Adipocyte (in vitro differentiated cells): Measurements from ENCODE around the gene HINT2.

Experiments
- DNase-seq: peaks from one replicate; pipeline ENCODE4 v3.0.0-alpha.2; 2015; ENCODE audit warnings: low read depth
- H3K27me3 ChIP-seq: replicated peaks from 2 replicates; pipeline ENCODE4 v1.7.0; 2013; ENCODE audit warnings: mild to moderate bottlenecking, low read length, moderate library complexity; ENCODE audit not compliant: control insufficient read depth, insufficient read depth
- H3K36me3 ChIP-seq: 2 replicates; pipeline ENCODE4 v1.7.0; 2013; ENCODE audit warnings: low read length, mild to moderate bottlenecking, moderate library complexity; ENCODE audit not compliant: control insufficient read depth, insufficient read depth, severe bottlenecking
- H3K4me1 ChIP-seq: 2 replicates; pipeline ENCODE4 v1.7.0; 2013; ENCODE audit warnings: mild to moderate bottlenecking, low read length, moderate library complexity; ENCODE audit not compliant: control insufficient read depth, insufficient read depth
- H3K4me3 ChIP-seq: 2 replicates; pipeline ENCODE4 v1.7.0; 2013; ENCODE audit warnings: mild to moderate bottlenecking, low read length, moderate library complexity
- H3K9ac ChIP-seq: 2 replicates; pipeline ENCODE4 v1.7.0; 2013; ENCODE audit warnings: mild to moderate bottlenecking, low read length, moderate library complexity
- H3K9me3 ChIP-seq: 2 replicates; pipeline ENCODE4 v1.7.0; 2013; ENCODE audit warnings: mild to moderate bottlenecking, low read length, moderate library complexity; ENCODE audit not compliant: control insufficient read depth

Gene HINT2

DNA sequence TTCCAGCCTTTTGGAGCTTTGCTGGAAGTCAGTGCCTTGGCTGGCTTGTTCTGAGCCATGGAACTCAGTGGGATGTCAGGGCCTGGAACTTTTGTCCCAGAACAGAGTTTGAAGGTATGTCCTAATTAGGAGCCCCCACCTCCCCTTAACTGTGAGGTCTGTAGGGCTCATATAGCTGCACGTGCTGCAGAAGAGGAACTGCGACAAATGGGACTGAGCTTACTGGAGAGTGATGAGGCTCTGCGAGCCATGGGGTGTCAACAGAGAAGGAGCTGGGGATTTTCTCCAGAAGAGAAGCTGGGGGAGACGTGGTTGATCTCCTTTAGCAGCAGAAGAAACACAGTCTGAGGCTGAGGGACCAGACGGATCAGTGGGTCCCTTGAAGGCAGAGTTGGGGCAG lies 25.1 kb upstream of the HINT2 start:
- Histone ChIP-seq H3K4me3 (no peak overlapping the region), H3K9me3 (no peaks in the 10 kb centered on the region), H3K4me1 (peaks cover 44% of the 10 kb centered on the region), H3K9ac (no peak overlapping the region), H3K36me3 (no peaks in the 10 kb centered on the region), H3K27me3 (no peaks in the 10 kb centered on the region)
- no peak for DNase-seq

DNA sequence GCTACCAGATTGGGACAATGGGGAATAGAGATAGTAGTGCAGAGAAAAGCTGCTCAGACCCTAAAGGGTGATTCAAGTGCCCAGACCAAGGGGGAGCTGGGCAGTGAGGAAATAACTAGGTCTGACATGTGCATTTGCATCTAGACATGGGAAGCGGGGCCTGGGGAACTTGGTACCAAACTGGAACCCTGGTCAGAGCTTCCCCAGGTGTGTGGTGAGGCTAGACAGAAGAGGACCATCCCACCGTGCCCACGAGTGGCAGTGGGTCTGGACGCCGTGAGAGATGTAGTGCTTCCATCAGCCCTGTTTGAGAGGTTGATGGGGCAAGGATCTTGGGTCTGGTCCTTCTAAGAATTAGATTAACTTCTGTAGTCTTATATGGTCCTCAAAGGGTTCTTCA lies 21.8 kb upstream of the HINT2 start:
- Histone ChIP-seq H3K9ac (no peak overlapping the region), H3K4me1 (peaks cover 23% of the 10 kb centered on the region), H3K27me3 (no peaks in the 10 kb centered on the region), H3K9me3 (no peaks in the 10 kb centered on the region), H3K4me3 (no peak overlapping the region), H3K36me3 (no peaks in the 10 kb centered on the region)
- no peak for DNase-seq

DNA sequence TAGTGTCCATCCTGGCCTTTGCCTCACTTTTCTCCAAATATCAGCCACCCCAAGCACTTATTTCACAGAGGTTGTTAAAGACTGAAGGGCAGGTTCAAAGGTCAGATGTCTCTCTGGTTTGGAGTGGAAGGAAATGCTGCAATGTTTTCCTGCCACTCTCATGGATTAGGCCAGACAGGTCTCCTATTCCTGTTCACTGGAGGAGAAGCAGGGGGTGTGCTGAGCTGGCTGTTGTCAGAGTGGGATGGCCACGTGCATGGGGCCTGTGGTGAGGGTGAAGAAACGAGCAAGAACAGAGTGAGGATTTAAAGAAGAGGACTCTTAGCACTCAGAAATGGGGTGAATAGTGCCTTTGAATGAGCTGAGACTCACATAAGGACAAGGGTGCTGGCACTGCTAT lies 20.9 kb upstream of the HINT2 start:
- no peaks in the 10 kb centered on the region for H3K36me3 ChIP-seq
- peaks cover 20% of the 10 kb centered on the region for H3K4me1 ChIP-seq
- DNase-seq, result no peak
- no peaks in the 10 kb centered on the region for H3K9me3 ChIP-seq
- H3K9ac ChIP-seq, result no peak overlapping the region
- H3K4me3 ChIP-seq, result no peak overlapping the region
- no peaks in the 10 kb centered on the region for H3K27me3 ChIP-seq

DNA sequence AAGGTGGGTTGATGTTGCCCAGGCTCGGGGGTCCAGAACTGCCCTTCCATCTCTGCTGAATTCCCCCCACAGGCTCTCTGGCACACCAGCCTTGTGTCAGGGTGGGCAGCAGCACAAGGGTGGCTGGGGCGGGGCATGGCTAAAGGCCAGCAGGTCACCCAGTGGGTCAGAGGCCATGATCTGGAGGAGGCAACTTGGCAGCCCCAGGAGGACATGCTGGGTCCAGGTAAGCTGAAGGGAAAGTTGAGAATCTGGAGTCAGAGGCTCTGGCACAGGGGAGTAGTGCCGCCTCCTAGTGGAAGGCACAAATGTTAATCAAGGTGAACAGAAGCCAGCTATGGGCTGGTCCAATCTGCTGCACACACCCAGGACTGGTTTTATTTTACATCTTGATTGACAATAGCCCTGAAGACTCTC lies 20.4 kb upstream of the HINT2 start:
- H3K4me1 ChIP-seq, result peaks cover 24% of the 10 kb centered on the region
- H3K27me3 ChIP-seq, result no peaks in the 10 kb centered on the region
- no peak overlapping the region for H3K9ac ChIP-seq
- no peak for DNase-seq
- no peaks in the 10 kb centered on the region for H3K36me3 ChIP-seq
- no peak overlapping the region for H3K4me3 ChIP-seq
- H3K9me3 ChIP-seq, result no peaks in the 10 kb centered on the region

DNA sequence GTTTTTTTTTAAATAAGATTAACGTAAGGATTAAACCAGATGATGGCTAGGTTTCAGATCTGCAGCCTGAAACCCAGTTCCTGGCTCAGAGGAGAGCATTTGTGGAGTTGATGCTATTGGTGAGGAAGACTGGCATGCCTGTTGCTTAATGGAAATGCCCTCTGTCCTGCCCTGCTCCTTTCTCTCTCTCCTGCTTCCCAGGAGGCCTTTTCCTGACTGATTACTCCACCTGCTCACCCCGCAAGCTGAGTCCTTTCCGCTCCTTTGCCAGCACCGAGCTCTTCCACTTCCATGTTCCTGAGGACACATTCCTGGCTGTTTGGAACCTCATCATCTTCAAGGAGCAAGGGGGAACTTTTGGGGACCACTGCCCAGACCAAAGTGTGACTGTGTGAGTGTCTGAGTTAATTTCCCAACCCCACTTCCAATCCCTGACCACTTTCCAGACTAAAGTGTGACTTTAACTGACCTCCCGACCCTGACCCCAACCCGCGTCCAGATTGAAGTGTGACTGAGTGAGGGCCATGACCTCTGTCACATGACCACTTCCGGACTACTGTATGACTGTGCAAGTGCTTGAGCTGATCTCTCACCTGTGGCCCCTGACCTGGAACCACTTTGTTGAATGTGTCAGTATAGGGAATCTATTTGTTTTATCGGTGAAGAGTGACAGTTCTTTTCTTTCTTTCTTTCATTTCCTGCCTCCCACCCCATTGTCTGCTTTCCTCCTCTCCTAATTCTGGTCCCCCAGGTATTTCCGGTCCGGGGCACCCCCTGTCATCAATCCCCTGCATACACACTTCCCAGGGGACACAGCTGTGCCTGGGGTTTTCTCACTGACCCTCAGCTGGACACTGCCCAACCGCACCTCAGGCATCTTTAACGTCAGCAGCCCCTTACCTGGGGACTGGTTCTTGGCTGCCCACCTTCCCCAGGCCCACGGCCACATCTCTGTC lies 19.7 kb upstream of the HINT2 start:
- peaks cover 30% of the 10 kb centered on the region for H3K4me1 ChIP-seq
- no peaks in the 10 kb centered on the region for H3K9me3 ChIP-seq
- H3K4me3 ChIP-seq, result no peak overlapping the region
- no peak overlapping the region for H3K9ac ChIP-seq
- no peak for DNase-seq
- no peaks in the 10 kb centered on the region for H3K36me3 ChIP-seq
- no peaks in the 10 kb centered on the region for H3K27me3 ChIP-seq

DNA sequence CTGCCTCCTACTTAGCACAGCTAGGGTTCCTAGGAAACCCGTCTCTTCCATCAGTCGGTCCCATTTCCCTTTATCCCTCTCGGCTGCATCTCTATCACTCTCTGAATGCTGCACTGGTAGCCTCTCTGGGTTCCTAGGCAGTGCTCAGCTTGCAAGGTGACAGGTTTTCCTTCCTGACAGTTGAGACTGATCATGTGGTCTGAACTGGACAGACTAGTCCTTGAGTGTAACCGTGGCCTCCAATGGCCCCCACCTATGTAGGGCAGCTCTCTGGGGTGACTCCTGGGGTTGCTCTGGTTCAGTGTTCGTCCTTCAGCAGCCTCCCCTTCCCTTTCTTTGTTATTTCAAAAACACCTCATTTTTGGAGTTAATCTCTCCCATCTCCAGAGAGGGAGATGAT lies 18.0 kb upstream of the HINT2 start:
- H3K9me3 ChIP-seq, result no peaks in the 10 kb centered on the region
- no peak overlapping the region for H3K4me3 ChIP-seq
- H3K27me3 ChIP-seq, result no peaks in the 10 kb centered on the region
- DNase-seq, result no peak
- H3K36me3 ChIP-seq, result no peaks in the 10 kb centered on the region
- peaks cover 39% of the 10 kb centered on the region for H3K4me1 ChIP-seq
- H3K9ac ChIP-seq, result no peak overlapping the region

DNA sequence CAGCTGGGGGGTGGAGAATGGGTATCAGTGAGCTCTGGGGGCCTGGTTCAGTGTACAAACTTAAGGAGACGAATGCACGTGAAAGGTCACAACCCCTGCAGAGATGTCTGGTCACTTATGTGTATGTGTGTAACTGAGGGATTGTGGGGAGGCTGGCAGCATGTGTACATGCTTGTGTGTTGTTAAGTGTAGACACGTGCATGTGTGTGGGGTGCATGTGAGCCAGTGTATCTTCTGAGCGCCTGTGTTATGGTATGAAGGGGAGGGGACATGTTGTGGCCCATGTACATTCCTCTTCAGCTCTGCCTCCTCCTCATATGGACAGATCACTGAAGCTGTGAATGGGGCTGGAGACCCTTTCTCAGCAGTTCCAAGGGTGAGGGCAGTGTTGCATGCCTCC lies 16.2 kb upstream of the HINT2 start:
- H3K9me3 ChIP-seq, result no peaks in the 10 kb centered on the region
- peaks cover 50% of the 10 kb centered on the region for H3K4me1 ChIP-seq
- no peaks in the 10 kb centered on the region for H3K27me3 ChIP-seq
- no peaks in the 10 kb centered on the region for H3K36me3 ChIP-seq
- no peak for DNase-seq
- no peak overlapping the region for H3K4me3 ChIP-seq
- no peak overlapping the region for H3K9ac ChIP-seq

DNA sequence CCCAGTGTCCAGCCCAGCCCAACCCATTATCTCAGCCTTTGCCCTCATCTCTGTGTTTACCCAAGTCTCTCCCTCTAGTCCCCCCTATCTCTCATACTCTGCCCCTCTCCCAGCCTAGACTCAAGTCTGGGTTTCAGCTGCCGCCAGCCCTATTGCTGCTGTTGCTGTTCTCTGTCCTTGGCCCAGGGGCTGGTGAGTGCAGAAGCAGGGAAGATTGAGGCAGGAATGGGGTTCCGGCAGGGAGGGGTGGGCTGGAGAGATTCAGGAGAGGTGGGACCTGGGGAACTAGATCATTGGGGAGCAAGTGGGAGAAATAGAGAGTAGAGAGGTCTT lies 14.9 kb upstream of the HINT2 start:
- DNase-seq, result no peak
- peak overlapping the region; percentile 90 for H3K4me3 ChIP-seq
- peaks cover 46% of the 10 kb centered on the region for H3K4me1 ChIP-seq
- H3K9ac ChIP-seq, result peak overlapping the region; percentile 80
- no peaks in the 10 kb centered on the region for H3K9me3 ChIP-seq
- H3K27me3 ChIP-seq, result no peaks in the 10 kb centered on the region
- no peaks in the 10 kb centered on the region for H3K36me3 ChIP-seq

DNA sequence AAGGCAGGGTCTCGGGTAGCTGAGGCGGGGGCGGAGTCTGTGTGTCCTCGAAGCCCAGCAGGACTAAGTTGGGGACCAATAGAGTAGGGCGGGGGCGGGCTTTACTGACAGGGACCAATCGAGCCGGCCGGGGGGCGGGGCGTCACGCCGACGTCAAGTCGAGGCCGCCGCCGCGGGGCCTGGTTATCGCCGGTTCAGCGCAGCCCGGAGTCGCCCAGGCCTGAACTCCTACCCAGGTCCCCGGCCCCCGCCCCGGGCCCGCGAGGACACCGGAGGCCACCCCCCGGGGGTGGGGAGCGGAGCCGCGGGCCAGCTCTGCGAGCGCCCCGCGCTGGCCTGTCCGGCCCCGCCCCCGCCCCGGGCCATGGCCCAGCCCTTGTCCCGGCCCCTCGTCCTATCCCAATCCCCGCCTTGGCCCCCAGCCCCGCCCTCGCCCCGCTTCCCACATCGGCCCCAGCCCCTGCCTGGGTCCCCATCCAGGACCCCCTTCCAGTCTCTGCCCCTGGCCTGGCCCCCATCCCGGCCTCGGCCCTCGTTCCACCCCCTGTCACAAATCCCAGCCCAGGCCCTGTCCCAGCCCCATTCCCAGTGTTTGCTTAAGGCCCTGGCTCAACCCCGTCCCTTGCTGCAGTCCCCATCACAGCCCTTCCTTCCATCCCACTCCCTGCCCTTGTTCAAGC lies 14.4 kb upstream of the HINT2 start, which contains the start of gene TMEM8B:
Gene TMEM8B (plus strand): TSS at position 145 of the 680 bp plus-strand sequence. CDS start 220 bp downstream, at position 365.
- peaks cover 43% of the 10 kb centered on the region for H3K4me1 ChIP-seq
- DNase-seq, result peak; percentile 99

DNA sequence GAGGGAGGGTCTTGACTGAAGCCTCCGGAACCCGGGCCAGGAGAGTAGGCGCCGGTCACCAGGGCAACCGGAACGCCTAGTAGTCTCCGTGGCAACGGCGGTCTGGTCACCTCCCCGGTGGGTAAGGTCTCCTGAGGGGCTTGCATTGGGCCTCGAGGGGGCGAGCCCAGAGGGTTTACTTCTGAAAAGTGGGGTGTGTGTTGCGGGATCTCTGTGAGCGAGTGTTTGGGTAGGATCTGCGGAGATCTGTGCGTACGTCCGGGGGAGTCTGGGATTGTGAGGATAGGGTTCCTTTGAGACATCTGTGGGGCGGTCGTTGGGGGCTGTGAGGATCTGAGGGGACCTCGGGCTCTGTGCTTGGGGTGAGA lies 13.9 kb upstream of the HINT2 start, which contains the start of gene FAM221B:
Gene FAM221B (minus strand): TSS at position 17 of the 368 bp plus-strand sequence. CDS start 2,571 bp downstream, outside the sequence.
- Histone ChIP-seq H3K27me3 (no peaks in the 10 kb centered on the region), H3K9ac (peak within 1 kb of the TSS; percentile 92), H3K9me3 (no peaks in the 10 kb centered on the region), H3K4me3 (peak within 1 kb of the TSS; percentile 90), H3K36me3 (no peaks in the 10 kb centered on the region), H3K4me1 (peaks cover 38% of the 10 kb centered on the region)
- DNase-seq, result no peak

More for the DNA sequence above, 14.4 kb upstream of the HINT2 start, which contains the start of gene TMEM8B:
- Histone ChIP-seq H3K9ac (peak within 1 kb of the TSS; percentile 92), H3K4me3 (peak within 1 kb of the TSS; percentile 90), H3K9me3 (no peaks in the 10 kb centered on the region), H3K27me3 (no peaks in the 10 kb centered on the region), H3K36me3 (no peaks in the 10 kb centered on the region)

DNA sequence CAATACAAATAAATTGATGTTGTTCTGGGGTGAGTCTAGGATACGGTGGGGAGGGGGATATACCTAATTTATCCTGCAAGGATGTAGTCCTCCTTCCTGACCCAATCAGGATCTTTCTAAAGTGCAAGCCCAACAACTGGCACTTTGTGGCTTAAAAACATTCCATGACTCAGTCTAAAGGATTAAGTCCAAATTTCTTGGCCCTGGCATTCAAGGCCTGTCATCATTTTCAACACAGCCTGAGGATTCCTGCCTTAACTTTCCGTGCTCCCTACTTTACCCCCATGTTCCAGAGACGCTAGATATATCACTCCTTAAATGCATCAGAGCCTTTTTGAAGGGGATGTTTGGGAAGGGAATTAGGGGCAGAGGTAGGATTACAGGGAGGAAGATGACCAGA lies 12.6 kb upstream of the HINT2 start:
- no peaks in the 10 kb centered on the region for H3K36me3 ChIP-seq
- H3K4me3 ChIP-seq, result no peak overlapping the region
- DNase-seq, result peak; percentile 89
- peaks cover 35% of the 10 kb centered on the region for H3K4me1 ChIP-seq
- peak overlapping the region; percentile 44 for H3K9ac ChIP-seq
- no peaks in the 10 kb centered on the region for H3K27me3 ChIP-seq
- no peaks in the 10 kb centered on the region for H3K9me3 ChIP-seq
